ENCODE measurements around the gene S100A1. TPM values are rescaled to one million over a fixed set of nuclear protein-coding genes. Genes with fewer than 3 reads are reported as not detected.

S100A1 gene
- polyA plus RNA-seq, 1 of the 3 experiments (the other 2 are of a cell fraction) = 0.18 TPM

DNA sequence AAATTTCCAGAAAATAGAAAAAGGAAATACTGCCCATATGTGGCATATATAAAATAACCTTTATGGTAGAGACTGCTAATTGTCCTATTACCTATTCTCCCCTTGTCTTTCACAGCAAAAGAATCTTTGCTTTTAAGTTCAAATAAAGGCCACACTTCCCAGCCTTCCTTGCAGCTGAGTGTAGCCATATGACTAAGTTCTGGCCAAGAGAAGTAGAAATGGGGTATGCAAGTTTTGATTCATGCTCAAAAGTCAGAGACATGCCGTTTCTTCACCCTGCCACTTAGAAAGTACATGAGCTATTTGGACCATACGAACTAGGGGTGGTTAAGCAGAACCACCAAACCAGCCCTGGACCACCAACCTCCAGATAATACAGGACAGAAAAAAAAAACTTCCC, 44.3 kb upstream of the S100A1 start:
- peak overlapping the region; percentile 7; the same call in 1 of the 2 replicates for H2AFZ ChIP-seq (ENCODE audit: low read depth)

DNA sequence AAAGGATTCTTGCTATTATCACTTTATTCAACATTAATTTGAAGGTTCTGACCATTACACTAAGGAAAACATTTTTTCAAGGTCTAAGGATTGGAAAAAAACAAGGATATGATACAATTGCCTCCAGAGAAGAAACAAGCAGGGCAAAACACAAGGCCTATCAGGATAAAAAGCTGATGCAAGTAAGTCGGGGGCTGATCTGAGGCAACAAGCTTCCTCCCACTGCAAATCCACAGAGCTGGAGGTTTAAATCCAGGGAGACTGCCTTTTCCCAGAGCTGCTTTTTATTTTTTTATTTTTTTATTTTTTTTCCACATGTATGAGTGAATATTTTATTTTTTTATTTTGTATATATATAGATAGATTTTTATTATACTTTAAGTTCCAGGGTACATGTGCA, 43.2 kb upstream of the S100A1 start:
- H3K4me2 ChIP-seq = no peak overlapping the region
- DNase-seq = no peak
- H3K9ac ChIP-seq = no peak overlapping the region
- H3K4me3 ChIP-seq (ENCODE audit: low read depth in 2 of 2, low read length in 1 of 2) = no peak overlapping the region
- no peaks in the 10 kb centered on the region for H3K27me3 ChIP-seq (ENCODE audit: insufficient read depth)
- WGBS (ENCODE audit: low lambda C conversion rate) = 91% methylated on average over 1 of the region's 1 CpG
- H2AFZ ChIP-seq (ENCODE audit: low read depth) = no peak overlapping the region
- no peak overlapping the region for H3K27ac ChIP-seq (ENCODE audit: low read depth in 2 of 2, low read length in 1 of 2)
- H3F3A ChIP-seq (replicated peaks; ENCODE audit: insufficient read depth) = no peaks in the 10 kb centered on the region
- no peaks in the 10 kb centered on the region for H4K20me1 ChIP-seq (ENCODE audit: insufficient read depth)
- ChIA-PET POLR2A (no interaction called here), CTCF (interaction anchor here (0.6 to 3.3 kb wide), 5 partner anchors 11 to 401 kb away, joined by 3 to 18 read pairs (median 4); partner anchors contain the start of gene RAB13)
- H3K9me3 ChIP-seq = no peaks in the 10 kb centered on the region
- H3K79me2 ChIP-seq (ENCODE audit: insufficient read depth) = no peaks in the 10 kb centered on the region
- H3K4me1 ChIP-seq (ENCODE audit: control insufficient read depth in 1 of 2, insufficient read depth in 2 of 2, low read depth in 1 of 2, low read length in 1 of 2) = peaks cover 0 to 3% of the 10 kb centered on the region in 2 experiments; a peak in 2 of 4 replicates
- H3K36me3 ChIP-seq (replicated peaks in 1 of 2; ENCODE audit: control insufficient read depth in 1 of 2, insufficient read depth in 2 of 2, low read length in 1 of 2) = no peaks in the 10 kb centered on the region
- no peaks in the 10 kb centered on the region for H3K9me2 ChIP-seq
- TF ChIP-seq, protein P1, sequence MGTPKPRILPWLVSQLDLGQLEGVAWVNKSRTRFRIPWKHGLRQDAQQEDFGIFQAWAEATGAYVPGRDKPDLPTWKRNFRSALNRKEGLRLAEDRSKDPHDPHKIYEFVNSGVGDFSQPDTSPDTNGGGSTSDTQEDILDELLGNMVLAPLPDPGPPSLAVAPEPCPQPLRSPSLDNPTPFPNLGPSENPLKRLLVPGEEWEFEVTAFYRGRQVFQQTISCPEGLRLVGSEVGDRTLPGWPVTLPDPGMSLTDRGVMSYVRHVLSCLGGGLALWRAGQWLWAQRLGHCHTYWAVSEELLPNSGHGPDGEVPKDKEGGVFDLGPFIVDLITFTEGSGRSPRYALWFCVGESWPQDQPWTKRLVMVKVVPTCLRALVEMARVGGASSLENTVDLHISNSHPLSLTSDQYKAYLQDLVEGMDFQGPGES (IDR thresholded peaks at IDR 0.05; ENCODE audit: low read depth, low read length) = no peak
- TF ChIP-seq RFX5 (IDR thresholded peaks at IDR 0.05; ENCODE audit: low read length) = no peak
- TF ChIP-seq, protein P2, sequence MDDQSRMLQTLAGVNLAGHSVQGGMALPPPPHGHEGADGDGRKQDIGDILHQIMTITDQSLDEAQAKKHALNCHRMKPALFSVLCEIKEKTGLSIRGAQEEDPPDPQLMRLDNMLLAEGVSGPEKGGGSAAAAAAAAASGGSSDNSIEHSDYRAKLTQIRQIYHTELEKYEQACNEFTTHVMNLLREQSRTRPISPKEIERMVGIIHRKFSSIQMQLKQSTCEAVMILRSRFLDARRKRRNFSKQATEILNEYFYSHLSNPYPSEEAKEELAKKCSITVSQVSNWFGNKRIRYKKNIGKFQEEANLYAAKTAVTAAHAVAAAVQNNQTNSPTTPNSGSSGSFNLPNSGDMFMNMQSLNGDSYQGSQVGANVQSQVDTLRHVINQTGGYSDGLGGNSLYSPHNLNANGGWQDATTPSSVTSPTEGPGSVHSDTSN (IDR thresholded peaks at IDR 0.05) = no peak
- no peak for TF ChIP-seq JUND (IDR thresholded peaks at IDR 0.05)
- TF ChIP-seq FOXM1 (IDR thresholded peaks at IDR 0.05; ENCODE audit: low read depth) = no peak
- no peak for TF ChIP-seq EP300 (IDR thresholded peaks at IDR 0.05; ENCODE audit: borderline replicate concordance in 1 of 2, low read depth in 1 of 2, low read length in 1 of 2)
- no peak for TF ChIP-seq NFIC (IDR thresholded peaks at IDR 0.05; ENCODE audit: borderline replicate concordance)
- no peak for TF ChIP-seq MEF2A (IDR thresholded peaks at IDR 0.05; ENCODE audit: borderline replicate concordance, low read depth)
- no peak for TF ChIP-seq SMC3 (IDR thresholded peaks at IDR 0.05; ENCODE audit: low read depth, low read length)
- TF ChIP-seq CHD2 (IDR thresholded peaks at IDR 0.05; ENCODE audit: low read length, partially characterized antibody) = no peak
- no peak for TF ChIP-seq TEAD4 (IDR thresholded peaks at IDR 0.05; ENCODE audit: borderline replicate concordance, insufficient read depth)

More for the DNA sequence above, 44.3 kb upstream of the S100A1 start:
- Histone ChIP-seq H3K9me3 (no peaks in the 10 kb centered on the region), H3K79me2 (ENCODE audit: insufficient read depth) (no peaks in the 10 kb centered on the region; the same call in 1 of the 2 replicates), H3K4me3 (ENCODE audit: low read depth in 2 of 2, low read length in 1 of 2) (no peak overlapping the region), H3F3A (replicated peaks; ENCODE audit: insufficient read depth) (no peaks in the 10 kb centered on the region), H3K4me2 (no peak overlapping the region), H3K27me3 (ENCODE audit: insufficient read depth) (no peaks in the 10 kb centered on the region), H3K9me2 (no peaks in the 10 kb centered on the region), H3K27ac (ENCODE audit: low read depth in 2 of 2, low read length in 1 of 2) (no peak overlapping the region), H4K20me1 (ENCODE audit: insufficient read depth) (no peaks in the 10 kb centered on the region), H3K9ac (no peak overlapping the region), H3K4me1 (ENCODE audit: control insufficient read depth in 1 of 2, insufficient read depth in 2 of 2, low read depth in 1 of 2, low read length in 1 of 2) (peaks cover 3 to 6% of the 10 kb centered on the region in 2 experiments; a peak in 2 of 4 replicates), H3K36me3 (replicated peaks in 1 of 2; ENCODE audit: control insufficient read depth in 1 of 2, insufficient read depth in 2 of 2, low read length in 1 of 2) (no peaks in the 10 kb centered on the region)
- ChIA-PET POLR2A (no interaction called here), CTCF (no interaction called here)
- DNase-seq = no peak
- TF ChIP-seq NRF1 (IDR thresholded peaks at IDR 0.05; ENCODE audit: low read depth, low read length) (no peak), GATA2 (CRISPR knock-in tag; IDR thresholded peaks at IDR 0.05) (no peak), RCOR1 (IDR thresholded peaks at IDR 0.05; ENCODE audit: low read length) (no peak), TAF1 (IDR thresholded peaks at IDR 0.05; ENCODE audit: borderline replicate concordance, low read depth, low read length) (no peak), FOXJ3 (CRISPR knock-in tag; IDR thresholded peaks at IDR 0.05) (no peak), RXRA (IDR thresholded peaks at IDR 0.05; ENCODE audit: borderline replicate concordance, low read depth) (no peak), POLR2AphosphoS5 (IDR thresholded peaks at IDR 0.05; ENCODE audit: low read depth, low read length) (no peak), RAD21 (IDR thresholded peaks at IDR 0.05; ENCODE audit: low read length) (no peak)
- TF ChIP-seq, protein P3, sequence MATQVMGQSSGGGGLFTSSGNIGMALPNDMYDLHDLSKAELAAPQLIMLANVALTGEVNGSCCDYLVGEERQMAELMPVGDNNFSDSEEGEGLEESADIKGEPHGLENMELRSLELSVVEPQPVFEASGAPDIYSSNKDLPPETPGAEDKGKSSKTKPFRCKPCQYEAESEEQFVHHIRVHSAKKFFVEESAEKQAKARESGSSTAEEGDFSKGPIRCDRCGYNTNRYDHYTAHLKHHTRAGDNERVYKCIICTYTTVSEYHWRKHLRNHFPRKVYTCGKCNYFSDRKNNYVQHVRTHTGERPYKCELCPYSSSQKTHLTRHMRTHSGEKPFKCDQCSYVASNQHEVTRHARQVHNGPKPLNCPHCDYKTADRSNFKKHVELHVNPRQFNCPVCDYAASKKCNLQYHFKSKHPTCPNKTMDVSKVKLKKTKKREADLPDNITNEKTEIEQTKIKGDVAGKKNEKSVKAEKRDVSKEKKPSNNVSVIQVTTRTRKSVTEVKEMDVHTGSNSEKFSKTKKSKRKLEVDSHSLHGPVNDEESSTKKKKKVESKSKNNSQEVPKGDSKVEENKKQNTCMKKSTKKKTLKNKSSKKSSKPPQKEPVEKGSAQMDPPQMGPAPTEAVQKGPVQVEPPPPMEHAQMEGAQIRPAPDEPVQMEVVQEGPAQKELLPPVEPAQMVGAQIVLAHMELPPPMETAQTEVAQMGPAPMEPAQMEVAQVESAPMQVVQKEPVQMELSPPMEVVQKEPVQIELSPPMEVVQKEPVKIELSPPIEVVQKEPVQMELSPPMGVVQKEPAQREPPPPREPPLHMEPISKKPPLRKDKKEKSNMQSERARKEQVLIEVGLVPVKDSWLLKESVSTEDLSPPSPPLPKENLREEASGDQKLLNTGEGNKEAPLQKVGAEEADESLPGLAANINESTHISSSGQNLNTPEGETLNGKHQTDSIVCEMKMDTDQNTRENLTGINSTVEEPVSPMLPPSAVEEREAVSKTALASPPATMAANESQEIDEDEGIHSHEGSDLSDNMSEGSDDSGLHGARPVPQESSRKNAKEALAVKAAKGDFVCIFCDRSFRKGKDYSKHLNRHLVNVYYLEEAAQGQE (IDR thresholded peaks at IDR 0.05; ENCODE audit: low read depth, low read length) = no peak
- TF ChIP-seq, protein P1 (IDR thresholded peaks at IDR 0.05; ENCODE audit: low read depth, low read length) = no peak
- TF ChIP-seq, protein P4, sequence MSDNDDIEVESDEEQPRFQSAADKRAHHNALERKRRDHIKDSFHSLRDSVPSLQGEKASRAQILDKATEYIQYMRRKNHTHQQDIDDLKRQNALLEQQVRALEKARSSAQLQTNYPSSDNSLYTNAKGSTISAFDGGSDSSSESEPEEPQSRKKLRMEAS (IDR thresholded peaks at IDR 0.05; ENCODE audit: low read depth) = no peak
- WGBS (ENCODE audit: low lambda C conversion rate) = 93% methylated on average over 2 of the region's 2 CpGs
